ENCODE results near the gene ULK4. TPM values are rescaled to one million over a fixed set of nuclear protein-coding genes. Genes with fewer than 3 reads are reported as not detected.

The ULK4 gene
- polyA plus RNA-seq, 1 donor from 2014 or later: 5.6 TPM

GRCh38 chr3:41507336-41508062 is 454.4 kb downstream of the ULK4 start:
- Mint-ChIP-seq H3K27ac (no peak overlapping the region), H3K9me3 (peaks cover 4 to 24% (median 14%) of the 10 kb centered on the region in 3 donors), H3K36me3 (peaks cover 17% of the 10 kb centered on the region), H3K4me3 (no peak overlapping the region), H3K4me1 (peaks cover 0 to 2% (median 0%) of the 10 kb centered on the region in 3 donors), H3K27me3 (no peaks in the 10 kb centered on the region)

GRCh38 chr3:41503998-41504623 is 457.8 kb downstream of the ULK4 start:
- H3K27me3 Mint-ChIP-seq: no peaks in the 10 kb centered on the region
- peaks cover 8% of the 10 kb centered on the region for H3K36me3 Mint-ChIP-seq
- no peak overlapping the region for H3K4me3 Mint-ChIP-seq

GRCh38 chr3:41502481-41502880 is 459.4 kb downstream of the ULK4 start:
- Mint-ChIP-seq H3K4me1 (no peaks in the 10 kb centered on the region), H3K36me3 (peaks cover 4% of the 10 kb centered on the region)

More at GRCh38 chr3:41503998-41504623, 457.8 kb downstream of the ULK4 start:
- Mint-ChIP-seq H3K4me1 (no peaks in the 10 kb centered on the region), H3K27ac (no peak overlapping the region), H3K9me3 (peaks cover 3 to 10% (median 6%) of the 10 kb centered on the region in 3 donors)

GRCh38 chr3:41502023-41502422 is 459.9 kb downstream of the ULK4 start:
- H3K9me3 Mint-ChIP-seq: peaks cover 0 to 3% (median 0%) of the 10 kb centered on the region in 3 donors
- no peaks in the 10 kb centered on the region for H3K4me1 Mint-ChIP-seq
- no peak overlapping the region for H3K4me3 Mint-ChIP-seq
- H3K27ac Mint-ChIP-seq: no peak overlapping the region
- H3K27me3 Mint-ChIP-seq: no peaks in the 10 kb centered on the region
- H3K36me3 Mint-ChIP-seq: peaks cover 4% of the 10 kb centered on the region

More at GRCh38 chr3:41502481-41502880, 459.4 kb downstream of the ULK4 start:
- Mint-ChIP-seq H3K9me3 (peaks cover 0 to 3% (median 0%) of the 10 kb centered on the region in 3 donors), H3K27ac (no peak overlapping the region), H3K4me3 (no peak overlapping the region), H3K27me3 (no peaks in the 10 kb centered on the region)

- H3K27me3 Mint-ChIP-seq: no peaks in the 10 kb centered on the region
- H3K9me3 Mint-ChIP-seq: peaks cover 0 to 3% (median 0%) of the 10 kb centered on the region in 3 donors
- no peak overlapping the region for H3K27ac Mint-ChIP-seq
- no peaks in the 10 kb centered on the region for H3K4me1 Mint-ChIP-seq
- no peak overlapping the region for H3K4me3 Mint-ChIP-seq
- peaks cover 4% of the 10 kb centered on the region for H3K36me3 Mint-ChIP-seq
These were observed 463.1 kb downstream of the ULK4 start for GRCh38 chr3:41498847-41499246.

GRCh38 chr3:41490360-41490759 is 471.5 kb downstream of the ULK4 start:
- Mint-ChIP-seq H3K27me3 (peaks cover 2% of the 10 kb centered on the region), H3K4me1 (no peaks in the 10 kb centered on the region), H3K4me3 (no peak overlapping the region), H3K9me3 (no peaks in the 10 kb centered on the region), H3K36me3 (no peaks in the 10 kb centered on the region), H3K27ac (no peak overlapping the region)

GRCh38 chr3:41489231-41489630 is 472.7 kb downstream of the ULK4 start:
- peaks cover 2% of the 10 kb centered on the region for H3K27me3 Mint-ChIP-seq
- no peaks in the 10 kb centered on the region for H3K4me1 Mint-ChIP-seq
- peaks cover 0 to 2% (median 0%) of the 10 kb centered on the region in 3 donors for H3K9me3 Mint-ChIP-seq
- no peak overlapping the region for H3K27ac Mint-ChIP-seq
- no peaks in the 10 kb centered on the region for H3K36me3 Mint-ChIP-seq
- no peak overlapping the region for H3K4me3 Mint-ChIP-seq

- H3K27me3 Mint-ChIP-seq: peaks cover 2% of the 10 kb centered on the region
- H3K4me3 Mint-ChIP-seq: no peak overlapping the region
- H3K4me1 Mint-ChIP-seq: no peaks in the 10 kb centered on the region
- H3K27ac Mint-ChIP-seq: no peak overlapping the region
- no peaks in the 10 kb centered on the region for H3K36me3 Mint-ChIP-seq
- peaks cover 0 to 4% (median 0%) of the 10 kb centered on the region in 3 donors for H3K9me3 Mint-ChIP-seq
These were observed 473.4 kb downstream of the ULK4 start for GRCh38 chr3:41488501-41488900.

- Mint-ChIP-seq H3K9me3 (peaks cover 2 to 4% (median 2%) of the 10 kb centered on the region in 3 donors), H3K4me3 (no peak overlapping the region), H3K4me1 (peaks cover 7 to 15% (median 8%) of the 10 kb centered on the region in 3 donors), H3K27ac (no peak overlapping the region), H3K27me3 (no peaks in the 10 kb centered on the region), H3K36me3 (no peaks in the 10 kb centered on the region)
These were observed 476.4 kb downstream of the ULK4 start for GRCh38 chr3:41485484-41485883.

- peaks cover 2 to 5% (median 5%) of the 10 kb centered on the region in 3 donors for H3K9me3 Mint-ChIP-seq
- peaks cover 3% of the 10 kb centered on the region for H3K36me3 Mint-ChIP-seq
- H3K4me1 Mint-ChIP-seq: peaks cover 7 to 15% (median 8%) of the 10 kb centered on the region in 3 donors
- no peak overlapping the region for H3K4me3 Mint-ChIP-seq
- H3K27me3 Mint-ChIP-seq: no peaks in the 10 kb centered on the region
- H3K27ac Mint-ChIP-seq: no peak overlapping the region
These were observed 479.8 kb downstream of the ULK4 start for GRCh38 chr3:41482134-41482533.

- Mint-ChIP-seq H3K4me3 (no peak overlapping the region), H3K27me3 (no peaks in the 10 kb centered on the region), H3K9me3 (peaks cover 2 to 12% (median 8%) of the 10 kb centered on the region in 3 donors), H3K36me3 (peaks cover 3% of the 10 kb centered on the region), H3K27ac (no peak overlapping the region), H3K4me1 (peaks cover 7 to 14% (median 8%) of the 10 kb centered on the region in 3 donors)
These were observed 483.6 kb downstream of the ULK4 start for GRCh38 chr3:41478278-41478677.

- peaks cover 2 to 19% (median 13%) of the 10 kb centered on the region in 3 donors for H3K9me3 Mint-ChIP-seq
- peaks cover 2 to 6% (median 4%) of the 10 kb centered on the region in 3 donors for H3K4me1 Mint-ChIP-seq
- no peaks in the 10 kb centered on the region for H3K27me3 Mint-ChIP-seq
- no peak overlapping the region for H3K27ac Mint-ChIP-seq
- H3K4me3 Mint-ChIP-seq: no peak overlapping the region
- peaks cover 3% of the 10 kb centered on the region for H3K36me3 Mint-ChIP-seq
These were observed 484.4 kb downstream of the ULK4 start for GRCh38 chr3:41477399-41478014.

GRCh38 chr3:41469083-41469482 is 492.8 kb downstream of the ULK4 start:
- Mint-ChIP-seq H3K27me3 (no peaks in the 10 kb centered on the region), H3K9me3 (peaks cover 12 to 36% (median 33%) of the 10 kb centered on the region in 3 donors), H3K36me3 (no peaks in the 10 kb centered on the region), H3K4me1 (peaks cover 0 to 4% (median 0%) of the 10 kb centered on the region in 3 donors), H3K27ac (no peak overlapping the region), H3K4me3 (no peak overlapping the region)

- H3K27me3 Mint-ChIP-seq: no peaks in the 10 kb centered on the region
These were observed 494.4 kb downstream of the ULK4 start for GRCh38 chr3:41467481-41467880.

GRCh38 chr3:41464858-41465257 is 497.0 kb downstream of the ULK4 start:
- Mint-ChIP-seq H3K27ac (no peak overlapping the region), H3K27me3 (no peaks in the 10 kb centered on the region), H3K4me3 (no peak overlapping the region), H3K36me3 (no peaks in the 10 kb centered on the region), H3K9me3 (peaks cover 2 to 11% (median 10%) of the 10 kb centered on the region in 3 donors), H3K4me1 (peaks cover 0 to 1% (median 0%) of the 10 kb centered on the region in 3 donors)

More at GRCh38 chr3:41467481-41467880, 494.4 kb downstream of the ULK4 start:
- H3K36me3 Mint-ChIP-seq: no peaks in the 10 kb centered on the region
- peaks cover 0 to 4% (median 0%) of the 10 kb centered on the region in 3 donors for H3K4me1 Mint-ChIP-seq
- H3K27ac Mint-ChIP-seq: no peak overlapping the region
- H3K9me3 Mint-ChIP-seq: peaks cover 12 to 26% (median 24%) of the 10 kb centered on the region in 3 donors
- no peak overlapping the region for H3K4me3 Mint-ChIP-seq

Measured in IgD-negative memory B cell (primary cell).